Epithelial cell of alveolus of lung (primary cell): ENCODE measurements around the gene SCN7A. TPM values are rescaled to one million over a fixed set of nuclear protein-coding genes. Genes with fewer than 3 reads are reported as not detected.

Source experiments
- total RNA-seq: library from RNA; depleted of rRNA; stranded (reverse); fragments of >200 nt; gene quantifications from 2 replicates; pipeline ENCODE4 v1.2.1, GENCODE V29; 2015

The SCN7A gene
- total RNA-seq = 3.5 and 5.2 TPM in 2 replicates

GRCh38 chr2:166494140-166494624 is at the start of gene SCN7A:
Gene SCN7A (minus strand): TSS chr2:166494249. CDS start chr2:166477696, 16,553 bp downstream.

GRCh38 chr2:166375736-166376487 is 118.1 kb downstream of the SCN7A start, which contains the start of gene SCN9A:
Gene SCN9A (minus strand): TSS chr2:166375944. CDS start chr2:166311756, 64,188 bp downstream.

Other genes starting within 250 kb of the SCN7A start
- 1.0 and 15.6 TPM in 2 replicates for gene SCN9A, start 118.3 kb downstream of the SCN7A start, total RNA-seq